ENCODE data around the gene SIRT5. TPM values are rescaled to one million over a fixed set of nuclear protein-coding genes. Genes with fewer than 3 reads are reported as not detected.
A peak's percentile ranks its signal among the peaks of the same experiment; 100 is the strongest.

The SIRT5 gene
- total and polyA plus RNA-seq, 2 donors (not counting 1 experiment from before 2014, with no cell fraction given), result 8.1 to 16.3 TPM

- Histone ChIP-seq H3K79me2 (ENCODE audit: control insufficient read depth, insufficient read depth, low read length) (peaks cover 15% of the 10 kb centered on the region), H3K9ac (ENCODE audit: low read length) (no peak overlapping the region), H3K9me3 (ENCODE audit: control extremely low read depth in 1 of 3, control insufficient read depth in 2 of 3, insufficient read depth in 1 of 3, low read length in 2 of 3) (no peaks in the 10 kb centered on the region), H3K27ac (ENCODE audit: low read length in 2 of 2) (peak overlapping the region; percentile 56 to 94), H3K27me3 (replicated peaks in 1 of 4; ENCODE audit: control extremely low read depth in 1 of 4, control insufficient read depth in 3 of 4, insufficient read depth in 4 of 4, low read length in 3 of 4) (no peaks in the 10 kb centered on the region), H3K4me3 (ENCODE audit: control extremely low read depth in 1 of 5, extremely low read depth in 1 of 5, insufficient read depth in 1 of 5, low read depth in 2 of 5, low read length in 4 of 5) (no peak overlapping the region), H3K36me3 (replicated peaks in 1 of 2; ENCODE audit: control extremely low read depth in 1 of 2, control insufficient read depth in 1 of 2, extremely low read depth in 1 of 2, insufficient read depth in 2 of 2, low read length in 1 of 2) (no peaks in the 10 kb centered on the region), H4K20me1 (ENCODE audit: control insufficient read depth, insufficient read depth, low read length, poor library complexity, severe bottlenecking) (no peaks in the 10 kb centered on the region), H3K4me1 (ENCODE audit: control insufficient read depth in 2 of 2, insufficient read depth in 2 of 2, low read length in 2 of 2) (peaks cover 15 to 16% of the 10 kb centered on the region in 2 donors), H3K4me2 (replicated peaks; ENCODE audit: low read depth, low read length, poor library complexity, severe bottlenecking) (peak overlapping the region; percentile 98), H2AFZ (ENCODE audit: insufficient read depth, low read depth, low read length, poor library complexity, severe bottlenecking) (peak overlapping the region; percentile 96)
- Mint-ChIP-seq H3K27me3 (peaks cover 2% of the 10 kb centered on the region), H3K9me3 (ENCODE audit: insufficient read depth) (no peaks in the 10 kb centered on the region), H3K4me3 (peak overlapping the region; percentile 95), H3K27ac (peak overlapping the region; percentile 98), H3K4me1 (peaks cover 27% of the 10 kb centered on the region)
- TF ChIP-seq CTCF (IDR thresholded peaks at IDR 0.05), result no peak
- TF ChIP-seq EZH2 (IDR thresholded peaks at IDR 0.05; ENCODE audit: borderline replicate concordance, insufficient read depth, low read depth, low read length, poor library complexity, severe bottlenecking), result no peak
- POLR2A ChIA-PET, result interaction anchor here (0.6 to 2.7 kb wide), 3 partner anchors 27 to 109 kb away, joined by 4 to 31 read pairs (median 10); partner anchors contain the start of gene NOL7
- intact Hi-C loops (cut with micrococcal nuclease), result no loop called here
- no peak for DNase-seq
- 81% methylated on average over 5 of the region's 16 CpGs for WGBS (ENCODE audit: insufficient coverage)
- CTCF ChIA-PET, result interaction anchor here (1.0 to 5.6 kb wide), 8 partner anchors 14 to 241 kb away, joined by 4 to 41 read pairs (median 22); partner anchors contain the start of gene TBC1D7
- ATAC-seq (ENCODE audit: low read depth), result no peak
Measured at GRCh38 chr6:13572951-13573654, 1.3 kb upstream of the SIRT5 start.

GRCh38 chr6:13573669-13574110 is 711 bp upstream of the SIRT5 start:
- Histone ChIP-seq H3K4me3 (ENCODE audit: control extremely low read depth in 1 of 5, extremely low read depth in 1 of 5, insufficient read depth in 1 of 5, low read depth in 2 of 5, low read length in 4 of 5) (peak overlapping the region; percentile 37 to 99 (median 81)), H3K9me3 (ENCODE audit: control extremely low read depth in 1 of 3, control insufficient read depth in 2 of 3, insufficient read depth in 1 of 3, low read length in 2 of 3) (no peaks in the 10 kb centered on the region), H2AFZ (ENCODE audit: insufficient read depth, low read depth, low read length, poor library complexity, severe bottlenecking) (peak overlapping the region; percentile 96), H3K27ac (ENCODE audit: low read length in 2 of 2) (peak overlapping the region; percentile 56 to 94), H3K27me3 (replicated peaks in 1 of 4; ENCODE audit: control extremely low read depth in 1 of 4, control insufficient read depth in 3 of 4, insufficient read depth in 4 of 4, low read length in 3 of 4) (no peaks in the 10 kb centered on the region), H3K4me1 (ENCODE audit: control insufficient read depth in 2 of 2, insufficient read depth in 2 of 2, low read length in 2 of 2) (peaks cover 15 to 16% of the 10 kb centered on the region in 2 donors), H3K9ac (ENCODE audit: low read length) (peak overlapping the region; percentile 91), H4K20me1 (ENCODE audit: control insufficient read depth, insufficient read depth, low read length, poor library complexity, severe bottlenecking) (no peaks in the 10 kb centered on the region), H3K4me2 (replicated peaks; ENCODE audit: low read depth, low read length, poor library complexity, severe bottlenecking) (peak overlapping the region; percentile 98), H3K36me3 (replicated peaks in 1 of 2; ENCODE audit: control extremely low read depth in 1 of 2, control insufficient read depth in 1 of 2, extremely low read depth in 1 of 2, insufficient read depth in 2 of 2, low read length in 1 of 2) (peaks cover 0 to under 1% of the 10 kb centered on the region in 2 experiments), H3K79me2 (ENCODE audit: control insufficient read depth, insufficient read depth, low read length) (peaks cover 19% of the 10 kb centered on the region)
- H3K4me3 Mint-ChIP-seq, result peak overlapping the region; percentile 95
- peak overlapping the region; percentile 98 for H3K27ac Mint-ChIP-seq
- TF ChIP-seq EZH2 (IDR thresholded peaks at IDR 0.05; ENCODE audit: borderline replicate concordance, insufficient read depth, low read depth, low read length, poor library complexity, severe bottlenecking), result no peak
- TF ChIP-seq CTCF (IDR thresholded peaks at IDR 0.05), result no peak
- CTCF ChIA-PET, result interaction anchor here (1.0 to 5.6 kb wide), 12 partner anchors 14 to 242 kb away, joined by 4 to 53 read pairs (median 19); partner anchors contain the start of genes NOL7 and TBC1D7
- H3K9me3 Mint-ChIP-seq (ENCODE audit: insufficient read depth), result no peaks in the 10 kb centered on the region
- H3K27me3 Mint-ChIP-seq, result peaks cover under 1% of the 10 kb centered on the region
- 9% methylated on average over 9 of the region's 14 CpGs for WGBS (ENCODE audit: insufficient coverage)
- intact Hi-C loops (cut with micrococcal nuclease), result loop anchor here (1.0 to 2.0 kb wide), 10 partner anchors 35 to 245 kb away; partner anchors contain the start of genes GFOD1, MCUR1, NOL7 and TBC1D7
- ATAC-seq (ENCODE audit: low read depth) (no peak), DNase-seq (no peak)
- H3K4me1 Mint-ChIP-seq, result peaks cover 27% of the 10 kb centered on the region
- POLR2A ChIA-PET, result interaction anchor here (0.6 to 2.7 kb wide), 5 partner anchors 28 to 147 kb away, joined by 3 to 31 read pairs (median 10); partner anchors contain the start of genes GFOD1 and NOL7

All from B cell (primary cell).